Duodenal mucosa (tissue), 2 donors: Measurements from ENCODE around the gene FBLN2.

Source experiments
- H3K27ac ChIP-seq: one replicate; pipeline ENCODE4 v1.7.0; 2013; ENCODE audit warnings: low read depth, low read length
- H3K27me3 ChIP-seq, 2 donors: one replicate each; pipeline ENCODE4 v1.7.0; 2013; ENCODE audit warnings: low read length in 2 of 2, control low read depth in 1 of 2; ENCODE audit not compliant: insufficient read depth in 2 of 2, control insufficient read depth in 1 of 2
- H3K36me3 ChIP-seq, 2 donors: one replicate each; pipeline ENCODE4 v1.7.0; 2013; ENCODE audit warnings: low read length in 2 of 2, control low read depth in 1 of 2; ENCODE audit not compliant: insufficient read depth in 2 of 2, control insufficient read depth in 1 of 2
- H3K4me1 ChIP-seq, 2 donors: one replicate each; pipeline ENCODE4 v1.7.0; 2013; ENCODE audit warnings: low read length in 2 of 2, control low read depth in 1 of 2; ENCODE audit not compliant: insufficient read depth in 2 of 2, control insufficient read depth in 1 of 2
- H3K4me3 ChIP-seq, 2 donors: one replicate each; pipeline ENCODE4 v1.7.0; 2013; ENCODE audit warnings: low read length in 2 of 2, low read depth in 1 of 2
- H3K9ac ChIP-seq, 2 donors: one replicate each; pipeline ENCODE4 v1.7.0; 2013; ENCODE audit warnings: low read length in 2 of 2, low read depth in 1 of 2
- H3K9me3 ChIP-seq, 2 donors: one replicate each; pipeline ENCODE4 v1.7.0; 2013; ENCODE audit warnings: low read length in 2 of 2, control low read depth in 1 of 2; ENCODE audit not compliant: control insufficient read depth in 1 of 2

The FBLN2 gene

GRCh38 chr3:13684350-13684749 lies 135.4 kb downstream of the FBLN2 start:
- no peaks in the 10 kb centered on the region for H3K27me3 ChIP-seq
- no peak overlapping the region for H3K9ac ChIP-seq
- no peak overlapping the region for H3K27ac ChIP-seq
- no peaks in the 10 kb centered on the region for H3K4me1 ChIP-seq
- H3K36me3 ChIP-seq = no peaks in the 10 kb centered on the region
- H3K4me3 ChIP-seq = no peak overlapping the region
- H3K9me3 ChIP-seq = no peaks in the 10 kb centered on the region

DNA sequence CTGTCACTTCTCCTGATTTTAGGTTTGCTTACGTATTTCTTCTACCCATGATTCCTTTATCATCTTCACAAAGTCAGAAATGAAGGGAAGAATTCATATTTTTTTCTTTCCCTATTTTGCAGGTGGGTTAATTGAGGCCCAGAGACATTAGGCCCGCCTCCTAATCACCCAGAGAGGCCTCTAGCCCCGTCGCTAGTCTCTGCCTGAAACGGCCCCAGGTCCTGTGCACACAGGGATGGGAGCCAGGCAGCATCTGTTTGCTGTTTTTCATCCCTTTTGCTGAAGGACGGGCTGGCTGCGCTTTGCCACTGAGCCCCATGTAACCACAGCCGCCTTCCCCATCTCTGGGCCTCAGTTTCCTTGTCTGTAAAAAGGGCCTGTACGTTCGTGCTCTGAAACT lies 135.9 kb downstream of the FBLN2 start:
- Histone ChIP-seq H3K4me1 (no peaks in the 10 kb centered on the region), H3K4me3 (no peak overlapping the region), H3K27ac (no peak overlapping the region), H3K27me3 (no peaks in the 10 kb centered on the region), H3K36me3 (no peaks in the 10 kb centered on the region), H3K9me3 (no peaks in the 10 kb centered on the region), H3K9ac (no peak overlapping the region)

DNA sequence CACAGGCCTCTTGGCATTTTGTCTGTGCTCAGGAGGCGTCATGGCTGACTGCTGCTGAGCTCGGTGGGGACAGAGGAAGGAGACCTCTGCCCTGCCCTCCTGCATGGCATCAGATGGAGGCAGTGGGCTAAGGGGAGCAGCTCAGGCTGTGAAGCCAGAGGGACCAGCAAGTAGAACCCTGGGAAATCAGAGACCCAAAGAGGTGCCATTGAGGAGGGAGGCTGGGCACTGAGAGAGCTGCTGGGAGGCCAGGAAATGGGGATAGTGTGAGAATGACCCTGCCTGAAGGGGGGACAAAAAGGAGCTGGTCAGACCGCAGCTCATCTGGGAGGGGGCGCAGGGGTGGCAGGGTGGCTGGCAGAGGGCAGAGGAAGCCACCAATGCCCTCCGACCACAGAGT lies 136.8 kb downstream of the FBLN2 start:
- Histone ChIP-seq H3K27ac (no peak overlapping the region), H3K9ac (no peak overlapping the region), H3K27me3 (no peaks in the 10 kb centered on the region), H3K4me1 (no peaks in the 10 kb centered on the region), H3K4me3 (no peak overlapping the region), H3K36me3 (no peaks in the 10 kb centered on the region), H3K9me3 (no peaks in the 10 kb centered on the region)

DNA sequence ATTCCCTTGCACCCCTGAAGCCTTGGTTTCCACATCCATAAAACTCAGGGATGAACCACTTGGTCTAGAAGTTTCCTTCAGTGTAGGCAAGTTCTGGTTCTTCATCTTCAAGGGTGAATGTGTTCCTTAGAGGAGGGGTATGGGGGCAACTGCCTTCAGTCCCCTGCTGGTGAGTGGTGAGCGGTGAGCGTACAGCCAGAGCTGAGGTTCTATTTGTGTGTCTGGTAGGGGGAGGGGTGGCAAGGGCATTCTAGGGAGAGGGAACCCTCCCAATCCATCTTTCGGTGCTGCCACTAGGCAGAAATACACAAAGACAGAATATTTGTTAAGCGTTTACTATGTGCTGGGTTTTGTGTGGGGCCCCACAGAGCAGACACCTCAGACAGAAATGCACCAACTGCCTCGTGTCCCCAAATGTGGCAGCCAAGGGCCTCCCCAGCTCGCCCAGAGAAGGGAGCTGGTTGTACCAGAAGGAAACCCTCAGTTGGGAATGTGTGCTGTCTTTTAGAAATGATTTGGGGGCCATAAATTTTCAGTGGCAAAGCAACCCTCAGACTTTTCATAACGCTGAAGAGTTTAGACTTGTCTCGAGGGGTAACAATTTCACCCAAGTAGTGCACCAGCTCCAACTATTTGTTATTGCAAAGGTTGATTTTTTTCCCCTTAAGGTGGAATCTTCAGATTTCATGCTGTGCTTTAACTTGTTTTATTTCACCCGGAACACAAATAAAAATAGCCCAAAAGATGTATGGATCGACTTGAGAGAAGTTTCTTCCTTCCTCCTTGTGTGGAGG lies 137.6 kb downstream of the FBLN2 start:
- H3K36me3 ChIP-seq = no peaks in the 10 kb centered on the region
- no peak overlapping the region for H3K9ac ChIP-seq
- H3K9me3 ChIP-seq = no peaks in the 10 kb centered on the region
- H3K27me3 ChIP-seq = no peaks in the 10 kb centered on the region
- no peaks in the 10 kb centered on the region for H3K4me1 ChIP-seq
- no peak overlapping the region for H3K27ac ChIP-seq
- no peak overlapping the region for H3K4me3 ChIP-seq

DNA sequence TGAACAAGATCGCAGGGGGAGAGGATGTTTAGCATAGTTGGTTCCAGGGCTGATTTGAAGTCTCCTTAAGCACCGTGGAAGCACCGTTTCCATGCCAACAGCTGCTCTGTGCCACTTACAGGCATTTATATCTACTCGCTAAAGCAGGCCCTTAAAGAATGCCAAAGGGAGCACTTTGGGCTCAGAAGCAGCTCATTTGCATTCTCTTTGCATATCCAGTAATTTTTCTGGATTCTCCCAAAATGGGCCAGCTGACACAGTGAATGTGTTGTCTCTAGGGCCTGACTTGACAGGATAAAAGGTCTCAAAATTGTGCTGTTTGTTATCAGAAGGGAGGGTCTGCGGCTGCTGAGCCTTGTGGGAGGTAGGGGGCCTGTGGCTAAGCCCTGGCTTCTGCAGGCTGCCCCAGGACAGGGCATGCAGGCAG lies 138.6 kb downstream of the FBLN2 start:
- Histone ChIP-seq H3K4me3 (no peak overlapping the region), H3K27ac (no peak overlapping the region), H3K9ac (no peak overlapping the region), H3K4me1 (no peaks in the 10 kb centered on the region), H3K27me3 (no peaks in the 10 kb centered on the region), H3K36me3 (no peaks in the 10 kb centered on the region), H3K9me3 (no peaks in the 10 kb centered on the region)
